Measurements from ENCODE around the gene DARS1. TPM values are rescaled to one million over a fixed set of nuclear protein-coding genes. Genes with fewer than 3 reads are reported as not detected.
"Not testable (repeated sequence)": the region's sequence is repeated elsewhere in the genome, so short reads cannot be mapped to it uniquely, and the experiment has no call there.

DARS1 gene
- polyA plus RNA-seq, 3 donors, result 24.4 to 53.0 (median 46.2) TPM

- H3K36me3 Mint-ChIP-seq, result peaks cover 30 to 43% of the 10 kb centered on the region in 2 donors
- H3K9me3 ChIP-seq (replicated peaks in 1 of 2; ENCODE audit: control insufficient read depth in 1 of 2, insufficient read depth in 1 of 2, low read length in 2 of 2), result no peaks in the 10 kb centered on the region
- no peak for DNase-seq
- H3K36me3 ChIP-seq (replicated peaks in 1 of 2; ENCODE audit: control insufficient read depth in 1 of 2, insufficient read depth in 2 of 2, low read length in 2 of 2), result peaks cover 5 to 34% of the 10 kb centered on the region in 2 donors
- H3K27ac ChIP-seq (ENCODE audit: low read depth in 1 of 2, low read length in 2 of 2), result peak overlapping the region in 1 of 2 donors; percentile 60
- H3K4me1 ChIP-seq (ENCODE audit: control insufficient read depth in 1 of 2, insufficient read depth in 2 of 2, low read length in 2 of 2), result peaks cover 8 to 23% of the 10 kb centered on the region in 2 donors
- H3K4me3 ChIP-seq (replicated peaks in 1 of 3; ENCODE audit: low read depth in 2 of 3, low read length in 3 of 3), result no peak overlapping the region
- no peak overlapping the region for H3K4me2 ChIP-seq (replicated peaks; ENCODE audit: extremely low read depth, low read length, poor library complexity, severe bottlenecking)
- WGBS (ENCODE audit: insufficient coverage), result 93% methylated on average over 3 of the region's 5 CpGs
- no peaks in the 10 kb centered on the region for H3K27me3 ChIP-seq (ENCODE audit: control insufficient read depth in 2 of 2, insufficient read depth in 2 of 2, low read length in 2 of 2)
- H3K4me3 Mint-ChIP-seq, result no peak overlapping the region
- H3K4me1 Mint-ChIP-seq, result peaks cover 37% of the 10 kb centered on the region
- no peaks in the 10 kb centered on the region for H3K9me3 Mint-ChIP-seq
- TF ChIP-seq CTCF (IDR thresholded peaks at IDR 0.05), result no peak
- peaks cover 3% of the 10 kb centered on the region for H4K20me1 ChIP-seq (ENCODE audit: insufficient read depth, low read length)
- intact Hi-C loops (cut with micrococcal nuclease), result no loop called here
- no peak overlapping the region for H2AFZ ChIP-seq (ENCODE audit: insufficient read depth, low read depth, low read length, poor library complexity, severe bottlenecking)
- no peak overlapping the region for H3K9ac ChIP-seq (ENCODE audit: insufficient read depth, low read length, poor library complexity, severe bottlenecking)
- peak overlapping the region in 5 of 7 donors; percentile 41 to 91 (median 64) for H3K27ac Mint-ChIP-seq
- H3K27me3 Mint-ChIP-seq (ENCODE audit: low read depth in 3 of 3), result no peaks in the 10 kb centered on the region
- peaks cover 60% of the 10 kb centered on the region for H3K79me2 ChIP-seq (ENCODE audit: insufficient read depth, low read length)
These were observed 24.5 kb downstream of the DARS1 start for GRCh38 chr2:135960656-135961551.

GRCh38 chr2:135960150-135960549, 25.3 kb downstream of the DARS1 start:
- Histone ChIP-seq H2AFZ (ENCODE audit: insufficient read depth, low read depth, low read length, poor library complexity, severe bottlenecking) (no peak overlapping the region), H3K4me2 (replicated peaks; ENCODE audit: extremely low read depth, low read length, poor library complexity, severe bottlenecking) (no peak overlapping the region), H3K4me3 (replicated peaks in 1 of 3; ENCODE audit: low read depth in 2 of 3, low read length in 3 of 3) (no peak overlapping the region), H4K20me1 (ENCODE audit: insufficient read depth, low read length) (peaks cover 3% of the 10 kb centered on the region), H3K36me3 (replicated peaks in 1 of 2; ENCODE audit: control insufficient read depth in 1 of 2, insufficient read depth in 2 of 2, low read length in 2 of 2) (peaks cover 5 to 38% of the 10 kb centered on the region in 2 donors), H3K27me3 (ENCODE audit: control insufficient read depth in 2 of 2, insufficient read depth in 2 of 2, low read length in 2 of 2) (no peaks in the 10 kb centered on the region), H3K9ac (ENCODE audit: insufficient read depth, low read length, poor library complexity, severe bottlenecking) (no peak overlapping the region), H3K79me2 (ENCODE audit: insufficient read depth, low read length) (peaks cover 64% of the 10 kb centered on the region), H3K9me3 (replicated peaks in 1 of 2; ENCODE audit: control insufficient read depth in 1 of 2, insufficient read depth in 1 of 2, low read length in 2 of 2) (no peaks in the 10 kb centered on the region), H3K4me1 (ENCODE audit: control insufficient read depth in 1 of 2, insufficient read depth in 2 of 2, low read length in 2 of 2) (peaks cover 8 to 23% of the 10 kb centered on the region in 2 donors), H3K27ac (ENCODE audit: low read depth in 1 of 2, low read length in 2 of 2) (no peak overlapping the region)
- Mint-ChIP-seq H3K27ac (peak overlapping the region in 2 of 7 donors; percentile 25 to 64), H3K9me3 (no peaks in the 10 kb centered on the region), H3K27me3 (ENCODE audit: low read depth in 3 of 3) (no peaks in the 10 kb centered on the region), H3K36me3 (peaks cover 31 to 45% of the 10 kb centered on the region in 2 donors), H3K4me1 (peaks cover 35% of the 10 kb centered on the region), H3K4me3 (no peak overlapping the region)
- WGBS (ENCODE audit: insufficient coverage), result no CpG with 5 or more reads among the region's 5 CpGs
- intact Hi-C loops (cut with micrococcal nuclease), result no loop called here
- TF ChIP-seq CTCF (IDR thresholded peaks at IDR 0.05), result no peak
- DNase-seq, result no peak

GRCh38 chr2:135958927-135959326, 26.5 kb downstream of the DARS1 start:
- H3K4me2 ChIP-seq (replicated peaks; ENCODE audit: extremely low read depth, low read length, poor library complexity, severe bottlenecking); H2AFZ ChIP-seq (ENCODE audit: insufficient read depth, low read depth, low read length, poor library complexity, severe bottlenecking); DNase-seq; intact Hi-C loops (cut with micrococcal nuclease); H3K27ac ChIP-seq (ENCODE audit: low read depth in 1 of 2, low read length in 2 of 2); H3K9ac ChIP-seq (ENCODE audit: insufficient read depth, low read length, poor library complexity, severe bottlenecking); H3K27me3 Mint-ChIP-seq (ENCODE audit: low read depth in 3 of 3); H3K9me3 ChIP-seq (replicated peaks in 1 of 2; ENCODE audit: control insufficient read depth in 1 of 2, insufficient read depth in 1 of 2, low read length in 2 of 2); H4K20me1 ChIP-seq (ENCODE audit: insufficient read depth, low read length); H3K4me3 Mint-ChIP-seq; H3K4me3 ChIP-seq (replicated peaks in 1 of 3; ENCODE audit: low read depth in 2 of 3, low read length in 3 of 3); H3K27me3 ChIP-seq (ENCODE audit: control insufficient read depth in 2 of 2, insufficient read depth in 2 of 2, low read length in 2 of 2); H3K9me3 Mint-ChIP-seq: not testable (repeated sequence)
- H3K36me3 ChIP-seq (replicated peaks in 1 of 2; ENCODE audit: control insufficient read depth in 1 of 2, insufficient read depth in 2 of 2, low read length in 2 of 2), result peaks cover 5 to 38% of the 10 kb centered on the region in 2 donors
- peaks cover 9 to 23% of the 10 kb centered on the region in 2 donors for H3K4me1 ChIP-seq (ENCODE audit: control insufficient read depth in 1 of 2, insufficient read depth in 2 of 2, low read length in 2 of 2)
- peaks cover 32% of the 10 kb centered on the region for H3K4me1 Mint-ChIP-seq
- H3K27ac Mint-ChIP-seq, result peak overlapping the region in 2 of 7 donors; percentile 16 to 74
- peaks cover 63% of the 10 kb centered on the region for H3K79me2 ChIP-seq (ENCODE audit: insufficient read depth, low read length)
- WGBS (ENCODE audit: insufficient coverage), result no CpG with 5 or more reads among the region's 6 CpGs
- H3K36me3 Mint-ChIP-seq, result peaks cover 31 to 41% of the 10 kb centered on the region in 2 donors
